ENCODE measurements around the gene YY1AP1.
"Not testable (repeated sequence)": the region's sequence is repeated elsewhere in the genome, so short reads cannot be mapped to it uniquely, and the experiment has no call there.

The YY1AP1 gene

DNA sequence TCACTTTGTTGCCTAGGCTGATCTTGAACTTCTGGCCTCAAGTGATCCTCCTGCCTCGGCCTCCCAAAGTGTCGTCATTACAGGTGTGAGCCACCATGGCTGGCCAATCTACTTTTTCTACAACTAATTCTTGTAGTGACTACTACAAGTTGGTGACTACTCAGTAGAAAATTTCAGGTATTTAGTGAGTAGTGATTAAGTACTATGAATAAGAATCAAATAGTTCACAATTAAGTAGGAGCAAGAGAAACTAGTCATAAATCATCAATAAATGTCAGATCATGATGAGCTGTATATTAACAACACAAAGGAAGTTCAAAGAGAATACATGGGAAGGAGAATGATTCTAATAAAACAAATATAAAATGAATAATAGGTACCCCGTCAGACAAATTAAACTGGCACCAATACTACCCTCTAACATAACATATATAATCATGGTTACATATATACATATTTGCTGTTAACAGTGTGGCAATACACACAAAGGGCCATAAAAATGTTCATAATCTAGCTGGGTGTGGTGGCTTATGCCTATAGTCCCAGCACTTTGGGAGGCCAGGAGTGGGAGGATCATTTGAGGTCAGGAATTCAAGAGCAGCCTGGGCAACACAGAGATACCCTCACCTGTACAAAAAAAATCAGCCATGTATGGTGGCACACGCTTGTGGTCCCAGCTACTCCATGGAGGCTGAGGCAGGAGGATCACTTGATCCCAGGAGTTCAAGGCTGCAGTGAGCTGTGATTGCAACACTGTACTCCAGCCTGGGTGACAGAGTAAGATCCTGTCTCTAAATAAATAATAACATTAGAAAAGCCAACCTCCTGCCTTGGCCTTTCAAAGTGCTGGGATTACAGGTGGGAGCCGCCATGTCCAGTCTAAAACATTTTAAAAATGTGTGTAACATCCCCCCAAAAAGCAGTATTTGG lies 19.1 kb downstream of the YY1AP1 start:
- no peaks in the 10 kb centered on the region for H3K27me3 ChIP-seq (ENCODE audit: control insufficient read depth, insufficient read depth, low read length)
- no peaks in the 10 kb centered on the region for H3K9me3 ChIP-seq (ENCODE audit: control insufficient read depth, low read depth, low read length)
- H3K4me3 ChIP-seq (ENCODE audit: low read length), result no peak overlapping the region
- no peaks in the 10 kb centered on the region for H3K4me1 ChIP-seq (ENCODE audit: control insufficient read depth, low read depth, low read length)
- peaks cover 79% of the 10 kb centered on the region for H3K36me3 ChIP-seq (ENCODE audit: control insufficient read depth, low read depth, low read length)
- no peak overlapping the region for H3K27ac ChIP-seq (ENCODE audit: low read length)
- no peak overlapping the region for H3K9ac ChIP-seq (ENCODE audit: low read length)

DNA sequence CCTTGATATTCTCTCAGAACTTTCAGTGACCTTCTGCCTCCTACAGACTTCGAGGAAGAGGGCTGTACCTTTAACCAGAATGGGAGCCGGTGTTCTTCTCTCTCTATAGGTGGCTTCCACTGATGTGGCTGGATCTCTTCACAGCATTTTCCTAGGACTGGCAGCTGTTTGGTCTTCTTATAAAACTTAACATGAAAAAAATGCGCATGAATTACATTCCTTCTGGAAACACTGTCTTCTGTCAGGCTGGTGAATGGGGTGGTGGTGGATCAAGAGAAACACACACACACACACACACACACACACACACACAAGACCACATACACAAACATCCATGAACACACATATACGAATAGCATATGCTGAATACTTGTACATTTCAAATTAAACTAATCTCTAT lies 27.3 kb downstream of the YY1AP1 start:
- not testable (repeated sequence) for H3K9ac ChIP-seq (ENCODE audit: low read length); H3K27ac ChIP-seq (ENCODE audit: low read length); H3K27me3 ChIP-seq (ENCODE audit: control insufficient read depth, insufficient read depth, low read length); H3K4me3 ChIP-seq (ENCODE audit: low read length); H3K4me1 ChIP-seq (ENCODE audit: control insufficient read depth, low read depth, low read length); H3K9me3 ChIP-seq (ENCODE audit: control insufficient read depth, low read depth, low read length)
- peaks cover 48% of the 10 kb centered on the region for H3K36me3 ChIP-seq (ENCODE audit: control insufficient read depth, low read depth, low read length)

DNA sequence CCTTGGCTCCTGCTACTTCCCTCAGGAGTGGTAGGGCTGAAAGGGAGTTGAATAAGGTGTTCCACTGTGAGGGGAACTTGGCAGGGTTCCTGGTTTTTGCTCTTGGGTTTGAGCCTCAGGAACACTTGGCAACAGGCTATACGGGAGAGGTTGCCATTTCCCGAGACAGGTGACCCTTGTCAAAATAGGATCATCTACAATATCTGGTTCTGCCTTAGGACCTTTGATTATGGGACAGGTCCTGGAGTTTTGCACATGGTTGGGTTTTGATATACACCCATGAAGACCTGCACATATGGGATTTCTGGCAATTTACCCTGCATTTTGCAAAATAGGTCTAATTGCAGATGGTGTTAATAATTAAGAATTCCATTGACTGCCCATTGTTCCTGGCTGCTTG lies 31.1 kb downstream of the YY1AP1 start:
- no peaks in the 10 kb centered on the region for H3K4me1 ChIP-seq (ENCODE audit: control insufficient read depth, low read depth, low read length)
- H3K27ac ChIP-seq (ENCODE audit: low read length), result no peak overlapping the region

DNA sequence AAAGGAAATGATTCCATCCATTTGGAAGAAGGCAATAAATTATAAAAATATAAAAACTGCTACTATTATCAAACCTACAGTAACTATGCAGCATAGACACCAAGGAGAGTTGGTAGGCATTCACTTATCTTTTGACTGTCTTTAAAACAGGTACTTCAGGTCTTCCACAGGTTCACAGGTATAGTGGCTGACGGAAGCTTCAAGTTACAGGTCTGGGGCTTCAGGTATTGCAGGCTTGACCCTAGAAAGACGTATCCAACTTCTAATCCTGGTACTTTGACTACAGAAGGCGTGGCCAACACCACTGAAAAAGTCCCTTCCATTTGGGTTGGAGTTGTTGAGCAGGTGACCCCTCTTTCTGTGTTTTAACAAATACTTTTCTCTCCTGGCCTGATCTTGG lies 35.6 kb downstream of the YY1AP1 start:
- no peak overlapping the region for H3K4me3 ChIP-seq (ENCODE audit: low read length)
- no peaks in the 10 kb centered on the region for H3K9me3 ChIP-seq (ENCODE audit: control insufficient read depth, low read depth, low read length)
- H3K36me3 ChIP-seq (ENCODE audit: control insufficient read depth, low read depth, low read length), result no peaks in the 10 kb centered on the region
- no peak overlapping the region for H3K27ac ChIP-seq (ENCODE audit: low read length)
- no peaks in the 10 kb centered on the region for H3K4me1 ChIP-seq (ENCODE audit: control insufficient read depth, low read depth, low read length)
- no peak overlapping the region for H3K9ac ChIP-seq (ENCODE audit: low read length)
- H3K27me3 ChIP-seq (ENCODE audit: control insufficient read depth, insufficient read depth, low read length), result peaks cover 4% of the 10 kb centered on the region

More for the DNA sequence above, 31.1 kb downstream of the YY1AP1 start:
- Histone ChIP-seq H3K27me3 (ENCODE audit: control insufficient read depth, insufficient read depth, low read length) (peaks cover 4% of the 10 kb centered on the region), H3K9ac (ENCODE audit: low read length) (no peak overlapping the region), H3K36me3 (ENCODE audit: control insufficient read depth, low read depth, low read length) (peaks cover 31% of the 10 kb centered on the region), H3K9me3 (ENCODE audit: control insufficient read depth, low read depth, low read length) (no peaks in the 10 kb centered on the region), H3K4me3 (ENCODE audit: low read length) (no peak overlapping the region)

- Histone ChIP-seq H3K27ac (ENCODE audit: low read length) (no peak overlapping the region), H3K4me3 (ENCODE audit: low read length) (no peak overlapping the region), H3K9ac (ENCODE audit: low read length) (no peak overlapping the region), H3K4me1 (ENCODE audit: control insufficient read depth, low read depth, low read length) (no peaks in the 10 kb centered on the region), H3K9me3 (ENCODE audit: control insufficient read depth, low read depth, low read length) (no peaks in the 10 kb centered on the region), H3K27me3 (ENCODE audit: control insufficient read depth, insufficient read depth, low read length) (peaks cover 4% of the 10 kb centered on the region), H3K36me3 (ENCODE audit: control insufficient read depth, low read depth, low read length) (no peaks in the 10 kb centered on the region)
Measured at GRCh38 chr1:155651861-155652661, 36.5 kb downstream of the YY1AP1 start.

GRCh38 chr1:155650231-155650757 lies 38.3 kb downstream of the YY1AP1 start:
- H3K9ac ChIP-seq (ENCODE audit: low read length), result no peak overlapping the region
- H3K4me3 ChIP-seq (ENCODE audit: low read length), result no peak overlapping the region
- no peak overlapping the region for H3K27ac ChIP-seq (ENCODE audit: low read length)

GRCh38 chr1:155649676-155650075 lies 38.9 kb downstream of the YY1AP1 start:
- no peaks in the 10 kb centered on the region for H3K9me3 ChIP-seq (ENCODE audit: control insufficient read depth, low read depth, low read length)
- H3K27ac ChIP-seq (ENCODE audit: low read length), result no peak overlapping the region
- no peaks in the 10 kb centered on the region for H3K27me3 ChIP-seq (ENCODE audit: control insufficient read depth, insufficient read depth, low read length)
- no peak overlapping the region for H3K9ac ChIP-seq (ENCODE audit: low read length)
- H3K4me3 ChIP-seq (ENCODE audit: low read length), result no peak overlapping the region
- H3K36me3 ChIP-seq (ENCODE audit: control insufficient read depth, low read depth, low read length), result no peaks in the 10 kb centered on the region
- H3K4me1 ChIP-seq (ENCODE audit: control insufficient read depth, low read depth, low read length), result no peaks in the 10 kb centered on the region

More at GRCh38 chr1:155650231-155650757, 38.3 kb downstream of the YY1AP1 start:
- Histone ChIP-seq H3K9me3 (ENCODE audit: control insufficient read depth, low read depth, low read length) (no peaks in the 10 kb centered on the region), H3K36me3 (ENCODE audit: control insufficient read depth, low read depth, low read length) (no peaks in the 10 kb centered on the region), H3K4me1 (ENCODE audit: control insufficient read depth, low read depth, low read length) (no peaks in the 10 kb centered on the region), H3K27me3 (ENCODE audit: control insufficient read depth, insufficient read depth, low read length) (peaks cover 4% of the 10 kb centered on the region)

DNA sequence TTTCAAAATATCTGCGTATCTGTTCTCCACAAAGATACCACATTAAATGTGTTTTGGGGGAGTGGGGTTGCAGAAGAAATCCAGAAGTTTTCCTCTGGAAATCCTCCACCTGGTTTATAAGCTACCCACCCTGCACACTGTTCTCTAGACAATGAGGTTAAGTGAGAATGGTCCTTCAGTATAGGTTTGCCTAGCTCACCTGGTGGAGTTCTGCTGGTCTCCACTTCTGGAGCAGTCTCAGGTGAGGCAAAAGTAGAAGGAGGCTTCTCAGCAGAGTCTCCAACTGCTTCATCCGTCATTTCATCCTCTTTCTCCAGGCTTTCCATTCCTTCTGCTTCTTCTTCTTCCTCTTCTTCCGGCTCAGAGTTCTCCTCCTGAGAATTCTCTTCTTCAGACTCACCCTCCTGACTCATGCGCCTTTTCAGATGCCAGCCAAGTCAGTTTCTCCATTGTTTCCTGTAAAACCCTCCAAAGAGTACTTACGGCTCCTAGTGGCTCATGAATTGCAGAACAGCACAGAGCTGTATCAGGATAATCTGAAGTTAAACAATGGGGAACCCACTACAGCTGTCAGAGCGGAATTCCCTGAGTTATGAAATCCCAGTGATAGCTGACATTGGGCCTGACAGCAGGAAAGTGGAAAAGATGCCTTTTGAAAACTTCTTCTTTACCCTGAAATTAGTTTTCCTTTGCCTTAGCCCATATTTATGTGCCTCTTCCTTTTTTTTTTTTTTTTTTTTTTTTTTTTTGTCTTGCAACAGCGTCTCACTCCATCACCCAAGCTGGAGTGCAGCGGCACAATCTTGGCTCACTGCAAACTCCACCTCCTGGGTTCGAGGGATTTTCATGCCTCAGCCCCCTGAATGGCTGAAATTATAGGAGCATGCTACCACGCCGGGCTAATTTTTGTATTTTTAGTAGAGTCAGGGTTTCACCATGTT lies 40.1 kb downstream of the YY1AP1 start:
- H3K9ac ChIP-seq (ENCODE audit: low read length), result no peak overlapping the region
- H3K27ac ChIP-seq (ENCODE audit: low read length), result no peak overlapping the region
- H3K36me3 ChIP-seq (ENCODE audit: control insufficient read depth, low read depth, low read length), result no peaks in the 10 kb centered on the region
- H3K4me1 ChIP-seq (ENCODE audit: control insufficient read depth, low read depth, low read length), result no peaks in the 10 kb centered on the region
- H3K27me3 ChIP-seq (ENCODE audit: control insufficient read depth, insufficient read depth, low read length), result no peaks in the 10 kb centered on the region
- peaks cover 2% of the 10 kb centered on the region for H3K9me3 ChIP-seq (ENCODE audit: control insufficient read depth, low read depth, low read length)
- H3K4me3 ChIP-seq (ENCODE audit: low read length), result no peak overlapping the region

DNA sequence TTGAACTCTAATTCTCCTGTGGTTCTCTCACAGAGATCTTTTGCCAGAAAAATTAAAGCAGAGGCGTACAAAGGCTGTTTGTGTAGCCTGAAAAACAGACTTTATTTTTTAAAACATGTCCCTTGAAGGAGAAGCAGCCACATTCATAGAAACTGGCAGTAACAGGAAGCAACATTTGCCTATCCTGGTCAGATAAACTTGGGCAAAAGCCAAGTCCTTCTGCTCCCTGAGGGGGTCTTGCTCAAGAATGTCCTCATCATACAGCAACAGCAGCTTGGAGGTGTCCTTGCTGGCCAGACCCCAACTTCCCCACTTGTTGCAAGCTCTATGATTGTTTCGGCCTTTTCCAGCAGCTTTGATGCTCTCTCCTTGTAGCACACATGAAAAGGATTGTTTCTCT lies 42.3 kb downstream of the YY1AP1 start:
- Histone ChIP-seq H3K9ac (ENCODE audit: low read length) (no peak overlapping the region), H3K27ac (ENCODE audit: low read length) (no peak overlapping the region), H3K36me3 (ENCODE audit: control insufficient read depth, low read depth, low read length) (no peaks in the 10 kb centered on the region), H3K4me3 (ENCODE audit: low read length) (no peak overlapping the region), H3K4me1 (ENCODE audit: control insufficient read depth, low read depth, low read length) (no peaks in the 10 kb centered on the region), H3K27me3 (ENCODE audit: control insufficient read depth, insufficient read depth, low read length) (no peaks in the 10 kb centered on the region), H3K9me3 (ENCODE audit: control insufficient read depth, low read depth, low read length) (peaks cover 8% of the 10 kb centered on the region)

- Histone ChIP-seq H3K9me3 (ENCODE audit: control insufficient read depth, low read depth, low read length) (peaks cover 8% of the 10 kb centered on the region), H3K36me3 (ENCODE audit: control insufficient read depth, low read depth, low read length) (no peaks in the 10 kb centered on the region), H3K4me1 (ENCODE audit: control insufficient read depth, low read depth, low read length) (no peaks in the 10 kb centered on the region), H3K27ac (ENCODE audit: low read length) (no peak overlapping the region), H3K4me3 (ENCODE audit: low read length) (no peak overlapping the region), H3K27me3 (ENCODE audit: control insufficient read depth, insufficient read depth, low read length) (no peaks in the 10 kb centered on the region), H3K9ac (ENCODE audit: low read length) (no peak overlapping the region)
Measured at GRCh38 chr1:155645648-155646047, 42.9 kb downstream of the YY1AP1 start.

All from iPS-18a (cell line).